Iris pigment epithelial cell (primary cell): ENCODE data around the gene UBASH3B.
A peak's percentile ranks its signal among the peaks of the same experiment; 100 is the strongest.
"Not testable (repeated sequence)": the region's sequence is repeated elsewhere in the genome, so short reads cannot be mapped to it uniquely, and the experiment has no call there.

Source experiments
- DNase-seq: peaks from one replicate; pipeline ENCODE4 v3.0.0-alpha.2; 2011; ENCODE audit warnings: low read depth

UBASH3B gene

GRCh38 chr11:122851366-122851966 lies 195.9 kb downstream of the UBASH3B start:
- no peak for DNase-seq

DNA sequence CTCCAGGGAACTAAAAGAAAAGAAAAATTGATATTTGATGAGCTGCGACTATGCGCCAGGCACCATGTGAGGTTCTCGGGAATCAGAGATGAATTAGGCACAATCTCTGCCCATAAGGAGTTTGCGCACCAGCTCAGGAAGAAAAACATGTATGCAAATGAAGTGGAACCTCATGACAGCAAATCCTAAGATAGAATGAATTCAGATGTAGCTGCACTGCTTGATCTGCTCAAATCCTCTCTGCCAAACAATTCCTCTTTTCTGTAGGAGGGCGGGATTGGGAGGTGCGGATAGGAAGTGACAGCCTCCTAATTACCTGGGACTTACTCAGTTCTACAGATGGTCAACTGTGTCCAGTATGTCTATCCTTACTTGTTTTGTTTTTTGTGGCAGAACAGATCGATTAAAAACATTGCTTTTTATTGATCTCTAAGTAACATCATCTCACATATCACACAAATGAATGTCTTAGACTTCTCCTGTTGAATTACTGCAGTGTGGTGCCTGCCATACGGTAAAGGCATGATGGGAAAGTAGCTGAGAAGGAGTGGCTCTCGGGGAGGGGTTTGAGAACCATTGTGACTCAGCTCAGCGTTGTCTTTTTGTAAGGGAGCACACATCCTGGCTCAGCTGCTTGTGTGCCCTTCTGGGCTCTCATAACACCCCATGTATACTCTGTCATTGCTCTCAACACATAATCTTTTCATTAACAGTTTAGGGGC lies 196.7 kb downstream of the UBASH3B start:
- DNase-seq: peak; percentile 34

GRCh38 chr11:122852796-122853160 lies 197.3 kb downstream of the UBASH3B start:
- DNase-seq: no peak

DNA sequence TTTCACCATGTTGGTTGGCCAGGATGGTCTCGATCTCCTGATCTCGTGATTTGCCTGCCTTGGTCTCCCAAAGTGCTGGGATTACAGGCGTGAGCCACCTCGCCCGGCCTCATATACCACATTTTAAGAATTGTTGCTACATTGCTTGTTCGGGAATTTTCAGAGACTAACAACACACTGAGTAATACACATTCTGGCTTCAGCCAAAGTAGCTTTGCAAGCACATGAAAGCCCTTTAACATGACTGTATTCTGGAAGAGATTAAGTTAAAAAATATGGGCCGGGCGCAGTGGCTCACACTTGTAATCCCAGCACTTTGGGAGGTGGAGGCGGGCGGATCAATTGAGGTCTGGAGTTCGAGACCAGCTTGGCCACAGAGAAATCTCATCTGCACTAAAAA lies 197.7 kb downstream of the UBASH3B start:
- DNase-seq: no peak

GRCh38 chr11:122853971-122854446 lies 198.5 kb downstream of the UBASH3B start:
- peak; percentile 73 for DNase-seq

- DNase-seq: no peak
These were observed 206.1 kb downstream of the UBASH3B start for GRCh38 chr11:122861631-122862030.

DNA sequence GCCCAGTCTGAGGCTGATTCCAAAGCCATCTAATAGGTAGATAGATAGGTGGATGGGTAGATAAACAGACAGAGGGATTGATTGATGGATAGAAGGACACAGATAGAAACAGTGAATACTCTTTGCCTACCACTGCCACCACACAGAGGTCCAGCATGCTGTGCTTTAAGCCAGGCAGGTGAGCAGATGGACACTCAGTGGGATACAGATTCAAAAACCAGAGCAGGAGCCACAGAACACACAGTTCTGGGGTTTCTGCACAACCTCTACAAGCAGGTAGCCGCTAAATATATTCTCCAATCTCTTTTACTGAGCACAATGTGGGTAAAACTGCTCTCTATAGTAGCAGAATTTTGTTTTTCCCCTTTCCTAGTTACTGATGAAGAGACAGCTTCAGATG lies 206.6 kb downstream of the UBASH3B start:
- no peak for DNase-seq

DNA sequence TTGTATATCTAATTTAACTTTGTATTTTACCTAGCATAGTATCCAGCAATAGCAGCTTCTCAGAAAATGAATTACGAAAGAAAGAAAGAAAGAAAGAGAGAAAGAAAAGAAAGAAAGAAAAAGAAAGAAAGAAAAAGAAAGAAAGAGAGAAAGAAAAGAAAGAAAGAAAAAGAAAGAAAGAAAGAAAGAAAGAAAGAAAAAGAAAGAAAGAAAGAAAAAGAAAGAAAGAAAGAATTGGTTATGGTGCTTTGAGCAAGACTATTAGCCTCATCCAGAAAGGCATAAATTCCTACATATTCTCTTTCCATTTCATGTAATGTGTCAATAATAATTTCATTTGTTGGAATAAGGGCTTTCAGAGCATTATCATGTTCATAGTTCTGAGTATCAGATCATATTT lies 207.6 kb downstream of the UBASH3B start:
- DNase-seq: not testable (repeated sequence)

GRCh38 chr11:122863704-122864326 lies 208.3 kb downstream of the UBASH3B start:
- peak; percentile 51 for DNase-seq
